IPS-15b (cell line): ENCODE measurements around the gene DENND5B.
"Not testable (repeated sequence)": the region's sequence is repeated elsewhere in the genome, so short reads cannot be mapped to it uniquely, and the experiment has no call there.

Experiments used
- H3K27me3 ChIP-seq: one replicate; pipeline ENCODE4 v1.6.1; 2013; ENCODE audit warnings: low read length; ENCODE audit not compliant: control insufficient read depth, insufficient read depth
- H3K36me3 ChIP-seq: one replicate; pipeline ENCODE4 v1.6.1; 2013; ENCODE audit warnings: low read length; ENCODE audit not compliant: control insufficient read depth, insufficient read depth
- H3K4me1 ChIP-seq: one replicate; pipeline ENCODE4 v1.6.1; 2013; ENCODE audit warnings: mild to moderate bottlenecking, low read length; ENCODE audit not compliant: control insufficient read depth, insufficient read depth
- H3K4me3 ChIP-seq: one replicate; pipeline ENCODE4 v1.5.1; 2013; ENCODE audit warnings: low read depth, low read length
- H3K9ac ChIP-seq: one replicate; pipeline ENCODE4 v1.6.1; 2013; ENCODE audit warnings: low read depth, mild to moderate bottlenecking, low read length
- H3K9me3 ChIP-seq: one replicate; pipeline ENCODE4 v1.6.1; 2013; ENCODE audit warnings: mild to moderate bottlenecking, low read length; ENCODE audit not compliant: control insufficient read depth, insufficient read depth

DENND5B gene

DNA sequence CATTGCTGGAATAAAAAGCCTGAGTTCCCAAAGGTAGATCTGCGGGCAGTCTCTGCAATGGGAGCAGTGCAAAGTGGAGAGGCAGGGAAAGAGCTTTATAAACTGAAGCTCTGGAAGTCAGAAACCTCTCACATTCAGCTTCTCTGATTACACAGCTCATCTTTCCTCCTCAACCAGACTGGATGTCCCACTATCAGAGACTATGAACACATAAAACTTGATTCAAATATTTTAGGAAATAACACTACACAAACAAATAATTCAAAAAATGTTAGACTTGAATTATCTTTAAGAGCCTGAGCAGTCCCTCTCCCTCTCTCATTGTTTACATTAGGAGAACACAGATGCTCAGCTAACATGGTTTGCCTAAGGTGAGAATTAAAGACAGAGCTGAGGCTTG is 72.9 kb downstream of the DENND5B start:
- H3K36me3 ChIP-seq, result no peaks in the 10 kb centered on the region
- no peak overlapping the region for H3K9ac ChIP-seq
- H3K4me3 ChIP-seq, result no peak overlapping the region
- no peaks in the 10 kb centered on the region for H3K27me3 ChIP-seq
- no peaks in the 10 kb centered on the region for H3K9me3 ChIP-seq
- H3K4me1 ChIP-seq, result peaks cover 48% of the 10 kb centered on the region

DNA sequence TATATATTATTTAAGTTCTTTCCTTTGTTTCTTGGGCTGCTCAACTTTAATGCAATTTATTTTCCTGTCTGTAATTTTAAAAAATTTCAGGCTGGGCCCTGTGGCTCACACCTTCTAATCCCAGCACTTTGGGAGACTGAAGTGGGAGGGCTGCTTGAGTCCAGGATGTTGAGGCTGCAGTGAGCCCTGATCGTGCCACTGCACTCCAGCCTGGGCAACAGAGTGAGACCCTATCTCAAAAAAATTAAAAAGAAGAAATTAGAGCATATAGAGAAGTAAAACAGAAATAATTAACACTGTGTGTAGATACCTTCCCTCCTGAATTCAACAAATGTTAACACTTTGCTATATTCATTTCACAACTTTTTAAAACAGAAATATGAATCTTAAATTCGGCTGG is 74.2 kb downstream of the DENND5B start:
- H3K27me3 ChIP-seq, result no peaks in the 10 kb centered on the region
- H3K9me3 ChIP-seq, result no peaks in the 10 kb centered on the region
- H3K36me3 ChIP-seq, result no peaks in the 10 kb centered on the region
- peaks cover 35% of the 10 kb centered on the region for H3K4me1 ChIP-seq
- no peak overlapping the region for H3K4me3 ChIP-seq
- no peak overlapping the region for H3K9ac ChIP-seq

DNA sequence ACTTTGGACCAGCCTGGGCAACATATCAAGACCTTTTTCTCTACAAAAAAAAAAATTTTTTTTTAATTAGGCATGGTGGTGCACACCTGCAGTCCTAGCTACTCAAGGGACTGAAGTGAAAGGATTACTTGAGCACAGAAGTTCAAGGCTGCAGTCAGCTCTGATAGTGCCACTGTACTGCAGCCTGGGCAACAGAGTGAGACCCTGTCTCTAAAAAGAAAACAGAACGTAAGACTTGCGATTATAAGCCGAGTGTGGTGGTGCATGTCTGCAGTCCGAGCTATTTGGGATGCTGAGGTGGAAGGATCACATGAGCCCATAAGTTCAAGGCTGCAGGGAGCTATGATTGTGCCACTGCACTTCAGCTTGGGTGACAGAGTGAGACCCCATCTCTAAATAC is 76.0 kb downstream of the DENND5B start:
- H3K9me3 ChIP-seq, result no peaks in the 10 kb centered on the region
- no peaks in the 10 kb centered on the region for H3K27me3 ChIP-seq
- H3K4me1 ChIP-seq, result peaks cover 29% of the 10 kb centered on the region
- H3K36me3 ChIP-seq, result no peaks in the 10 kb centered on the region
- H3K4me3 ChIP-seq, result no peak overlapping the region
- H3K9ac ChIP-seq, result no peak overlapping the region

DNA sequence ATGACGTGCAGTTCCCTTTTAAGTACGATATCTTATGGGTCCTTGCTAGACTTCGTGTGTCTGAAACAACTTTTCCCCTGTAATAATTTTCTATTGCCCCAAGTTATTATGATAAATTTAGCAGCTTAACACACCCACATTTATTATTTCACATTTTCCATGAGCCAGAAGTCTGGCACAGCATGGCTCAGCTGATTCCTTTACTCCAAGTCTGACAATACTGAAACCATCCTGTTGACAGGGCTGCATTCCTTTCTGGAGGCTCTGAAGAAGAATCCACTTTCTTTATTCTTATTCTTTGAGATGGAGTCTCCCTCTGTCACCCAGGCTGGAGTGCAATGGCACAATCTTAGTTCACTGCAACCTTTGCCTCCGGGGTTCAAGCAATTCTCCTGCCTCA is 80.9 kb downstream of the DENND5B start:
- Histone ChIP-seq H3K4me3 (no peak overlapping the region), H3K27me3 (no peaks in the 10 kb centered on the region), H3K36me3 (no peaks in the 10 kb centered on the region), H3K9me3 (no peaks in the 10 kb centered on the region), H3K4me1 (peaks cover 29% of the 10 kb centered on the region), H3K9ac (no peak overlapping the region)

DNA sequence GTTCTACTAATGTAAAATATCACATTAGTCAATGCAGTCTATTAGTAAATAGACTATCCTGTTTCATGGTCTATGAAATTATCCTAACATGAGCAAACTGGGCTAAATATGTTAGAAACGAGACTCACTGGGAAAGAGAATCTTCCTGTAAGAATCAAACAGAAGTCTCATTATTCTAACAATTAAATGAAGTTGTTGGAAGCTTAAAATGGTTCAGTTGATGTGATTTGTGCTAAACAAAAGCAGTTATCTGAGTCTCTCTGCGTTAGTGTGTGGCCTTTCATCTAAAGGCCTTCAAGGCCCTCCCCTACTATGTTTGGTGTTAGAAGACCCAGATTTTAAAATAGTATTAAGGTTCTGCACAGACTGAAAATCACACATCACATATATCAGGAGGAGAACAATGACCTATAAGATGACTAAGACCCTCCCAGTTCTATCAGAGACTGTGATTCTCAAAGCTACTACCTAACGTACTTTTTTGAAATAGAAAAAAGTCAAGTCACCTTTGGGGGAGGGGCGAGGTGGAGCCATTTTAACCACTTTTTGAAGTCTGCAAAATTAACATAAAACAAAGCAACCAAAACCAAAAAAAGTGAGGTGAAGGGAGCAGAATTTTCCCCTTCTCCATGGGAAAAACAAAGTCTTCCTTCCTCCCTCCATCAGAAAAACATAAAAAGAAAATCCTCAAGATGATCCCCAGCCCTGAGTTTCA is 82.3 kb downstream of the DENND5B start:
- no peak overlapping the region for H3K4me3 ChIP-seq

DNA sequence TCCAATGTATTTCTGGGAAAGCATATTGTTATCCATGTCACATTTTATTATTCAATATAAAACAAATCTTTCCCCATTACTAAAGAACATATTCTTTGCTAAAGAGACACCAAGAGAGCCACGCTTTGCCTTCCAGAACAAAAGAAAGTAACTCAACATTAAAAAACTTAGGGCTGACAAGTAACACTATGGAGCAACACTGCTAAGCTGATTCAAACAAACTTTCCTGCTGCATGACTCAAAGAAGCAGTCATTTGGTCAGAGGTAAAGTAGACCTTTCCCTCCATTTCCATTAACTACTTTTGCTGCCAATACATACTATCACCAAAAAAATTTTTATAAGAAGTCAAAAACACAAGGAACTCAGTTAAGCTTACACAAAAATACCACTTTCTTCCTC is 83.0 kb downstream of the DENND5B start:
- Histone ChIP-seq H3K9ac (no peak overlapping the region), H3K27me3 (no peaks in the 10 kb centered on the region)

More for the DNA sequence above, 82.3 kb downstream of the DENND5B start:
- H3K9me3 ChIP-seq, result no peaks in the 10 kb centered on the region
- peaks cover 29% of the 10 kb centered on the region for H3K4me1 ChIP-seq
- H3K27me3 ChIP-seq, result no peaks in the 10 kb centered on the region
- H3K9ac ChIP-seq, result peak overlapping the region; percentile 39
- no peaks in the 10 kb centered on the region for H3K36me3 ChIP-seq

DNA sequence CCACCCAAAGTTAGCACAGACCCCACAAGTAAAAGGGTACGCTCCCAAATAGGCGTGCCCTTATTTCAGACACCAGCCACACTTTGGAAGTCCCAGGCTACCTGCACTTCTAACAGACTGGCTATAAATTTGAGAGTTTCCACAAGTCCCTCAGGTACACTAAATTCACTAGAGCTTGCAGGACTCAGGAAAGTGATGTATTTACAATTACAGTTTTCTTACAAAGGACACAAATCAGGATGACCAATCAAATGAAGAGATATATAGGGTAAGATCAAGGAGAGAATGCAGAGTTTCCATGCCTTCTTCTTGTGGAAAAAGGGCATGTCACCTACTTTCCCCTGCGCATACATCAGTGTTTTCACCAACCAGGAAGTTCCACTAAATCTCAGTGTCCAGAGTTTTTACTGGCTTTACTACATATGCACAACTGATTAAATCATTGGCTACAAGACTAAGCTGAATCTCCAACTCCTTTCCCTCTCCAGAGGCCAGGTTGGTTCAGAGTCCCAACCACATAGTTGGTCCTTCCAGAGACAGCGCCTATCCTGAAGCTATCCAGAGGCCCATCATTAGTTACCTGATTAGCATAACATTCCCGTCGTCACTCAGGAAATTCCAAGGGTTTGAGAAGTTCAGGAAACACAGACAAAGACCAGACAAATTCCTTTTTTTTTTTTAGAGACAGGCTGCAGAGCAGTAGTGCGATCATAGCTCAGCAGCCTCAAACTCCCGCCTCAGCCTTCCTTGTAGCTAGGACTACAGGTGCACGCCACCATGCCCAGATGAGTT is 84.2 kb downstream of the DENND5B start:
- no peak overlapping the region for H3K4me3 ChIP-seq
- H3K4me1 ChIP-seq, result peaks cover 29% of the 10 kb centered on the region
- no peaks in the 10 kb centered on the region for H3K9me3 ChIP-seq
- no peak overlapping the region for H3K9ac ChIP-seq
- no peaks in the 10 kb centered on the region for H3K27me3 ChIP-seq
- H3K36me3 ChIP-seq, result no peaks in the 10 kb centered on the region

More for the DNA sequence above, 83.0 kb downstream of the DENND5B start:
- no peak overlapping the region for H3K4me3 ChIP-seq
- no peaks in the 10 kb centered on the region for H3K9me3 ChIP-seq
- H3K36me3 ChIP-seq, result no peaks in the 10 kb centered on the region
- H3K4me1 ChIP-seq, result peaks cover 29% of the 10 kb centered on the region

DNA sequence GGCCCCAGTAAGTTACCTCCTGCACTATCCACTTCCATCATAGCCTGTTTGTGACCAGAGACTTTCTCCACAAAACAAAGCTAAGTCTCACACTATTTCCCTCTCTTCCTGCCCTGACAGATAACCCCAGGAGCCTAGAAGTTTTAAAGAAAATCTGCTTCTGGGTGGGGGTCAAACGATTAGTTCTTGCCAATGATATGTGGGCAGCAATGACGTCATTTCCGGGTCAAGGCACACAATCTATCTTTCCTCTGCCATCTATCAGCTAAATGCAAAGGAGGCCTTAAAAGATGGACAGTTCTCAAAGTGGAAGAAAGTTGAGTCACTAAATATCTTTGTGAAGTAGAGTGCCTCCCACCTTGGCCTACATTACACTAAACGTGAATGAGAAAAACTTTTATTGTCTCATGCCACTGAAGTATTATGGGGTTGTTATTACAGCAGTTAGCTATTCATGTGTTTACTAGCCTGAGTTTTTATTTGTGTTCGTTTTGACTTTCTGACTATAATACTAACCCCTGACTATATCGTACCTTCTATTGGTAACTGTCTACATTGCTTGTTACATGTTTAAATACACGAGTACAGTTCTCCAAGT is 86.2 kb downstream of the DENND5B start:
- H3K9me3 ChIP-seq, result no peaks in the 10 kb centered on the region
- H3K36me3 ChIP-seq, result no peaks in the 10 kb centered on the region
- no peaks in the 10 kb centered on the region for H3K27me3 ChIP-seq
- H3K4me1 ChIP-seq, result peaks cover 32% of the 10 kb centered on the region
- no peak overlapping the region for H3K9ac ChIP-seq
- no peak overlapping the region for H3K4me3 ChIP-seq

DNA sequence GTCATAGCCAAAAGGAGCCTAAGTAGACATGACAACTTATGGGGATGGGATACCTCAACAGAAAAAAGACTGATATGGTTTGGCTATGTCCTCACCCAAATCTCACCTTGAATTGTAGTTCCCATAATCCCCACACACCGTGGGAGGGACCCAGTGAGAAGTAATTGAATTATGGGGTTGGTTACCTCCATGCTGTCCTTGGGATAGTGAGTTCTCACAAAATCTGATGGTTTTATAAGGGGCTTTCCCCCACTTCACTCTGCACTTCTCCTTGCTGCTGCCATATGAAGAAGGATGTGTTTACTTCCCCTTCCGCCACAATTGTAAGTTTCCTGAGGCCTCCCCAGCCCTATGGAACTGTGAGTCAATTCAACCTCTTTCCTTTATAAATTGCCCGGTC is 89.9 kb downstream of the DENND5B start:
- peaks cover 20% of the 10 kb centered on the region for H3K4me1 ChIP-seq

DNA sequence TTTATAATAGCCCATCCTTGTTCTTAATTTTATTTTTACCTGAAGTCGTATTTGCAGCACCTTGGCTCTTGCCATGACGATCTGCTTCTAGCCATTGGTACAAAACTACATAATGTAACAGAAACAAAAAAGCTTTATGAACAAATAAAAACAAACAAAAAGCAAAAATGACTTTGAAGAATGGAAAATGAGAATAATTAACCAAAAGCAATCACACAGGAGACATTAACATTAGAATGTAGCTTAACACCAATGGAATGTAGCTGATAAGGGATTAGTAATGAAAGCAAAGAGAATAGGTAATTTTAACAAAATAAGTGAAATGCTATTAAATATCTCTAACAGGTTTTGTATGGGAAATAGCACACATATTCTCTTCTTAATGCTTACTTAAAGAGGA is 91.4 kb downstream of the DENND5B start:
- no peaks in the 10 kb centered on the region for H3K9me3 ChIP-seq
- H3K4me1 ChIP-seq, result peaks cover 20% of the 10 kb centered on the region
- no peak overlapping the region for H3K4me3 ChIP-seq
- no peaks in the 10 kb centered on the region for H3K27me3 ChIP-seq
- H3K9ac ChIP-seq, result no peak overlapping the region
- no peaks in the 10 kb centered on the region for H3K36me3 ChIP-seq

More for the DNA sequence above, 89.9 kb downstream of the DENND5B start:
- not testable (repeated sequence) for H3K36me3 ChIP-seq, H3K4me3 ChIP-seq, H3K9me3 ChIP-seq, H3K27me3 ChIP-seq, H3K9ac ChIP-seq

DNA sequence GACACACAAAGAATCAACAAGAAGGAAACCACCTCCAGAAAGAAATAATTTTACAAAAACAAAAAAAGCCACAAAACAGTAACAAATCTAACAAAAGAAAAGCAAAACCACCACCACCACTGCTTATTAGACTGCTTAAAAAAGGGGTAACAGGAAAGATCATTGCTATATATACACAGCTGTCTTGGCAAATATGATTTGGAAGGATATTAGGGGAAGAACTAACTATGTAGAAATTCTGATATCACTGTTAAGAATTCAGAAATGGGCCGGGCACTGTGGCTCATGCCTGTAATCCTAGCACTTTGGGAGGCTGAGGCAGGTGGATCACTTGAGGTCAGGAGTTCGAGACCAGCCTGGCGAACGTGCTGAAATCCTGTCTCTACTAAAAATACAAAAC is 92.5 kb downstream of the DENND5B start:
- Histone ChIP-seq H3K9me3 (no peaks in the 10 kb centered on the region), H3K4me3 (no peak overlapping the region), H3K4me1 (peaks cover 20% of the 10 kb centered on the region), H3K36me3 (no peaks in the 10 kb centered on the region), H3K9ac (no peak overlapping the region), H3K27me3 (no peaks in the 10 kb centered on the region)

DNA sequence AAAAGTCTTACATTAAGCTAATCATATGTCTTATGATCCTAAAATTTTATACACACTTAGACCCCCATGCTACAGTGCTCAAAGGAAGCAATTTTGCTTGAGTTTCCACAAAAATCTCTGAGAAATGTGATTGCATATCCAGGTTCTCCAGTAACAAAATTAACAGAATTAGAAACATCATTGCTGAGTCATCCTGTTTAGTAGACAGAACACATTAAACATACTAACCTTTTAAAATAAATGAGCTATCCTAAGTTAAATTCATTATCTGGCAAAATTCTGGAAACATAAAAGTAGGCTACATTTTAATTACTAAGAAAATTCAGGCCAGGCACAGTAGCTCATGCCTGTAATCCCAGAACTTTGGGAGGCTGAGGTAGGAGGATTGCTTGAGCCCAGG is 94.7 kb downstream of the DENND5B start:
- Histone ChIP-seq H3K9ac (no peak overlapping the region), H3K9me3 (no peaks in the 10 kb centered on the region), H3K4me1 (peaks cover 20% of the 10 kb centered on the region), H3K27me3 (no peaks in the 10 kb centered on the region), H3K36me3 (no peaks in the 10 kb centered on the region), H3K4me3 (no peak overlapping the region)
